Measurements from ENCODE around the gene C1QTNF1.

C1QTNF1 gene

DNA sequence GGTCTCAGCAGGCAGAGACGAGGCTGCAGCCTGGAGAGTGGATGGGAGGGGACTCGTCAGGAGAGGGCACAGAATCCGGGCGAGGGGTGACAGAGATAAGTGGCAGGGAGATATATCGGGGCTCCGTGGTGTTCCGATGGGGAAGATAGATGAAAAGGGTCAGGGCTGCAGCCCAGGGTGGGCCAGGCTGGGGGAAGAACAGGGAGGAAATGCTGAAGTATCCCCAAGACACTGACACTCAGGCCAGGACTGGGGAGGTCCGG lies 46.4 kb upstream of the C1QTNF1 start:
- TF ChIP-seq ZFP30 (CRISPR knock-in tag; IDR thresholded peaks at IDR 0.05) (no peak), ZNF565 (CRISPR knock-in tag; conservative IDR thresholded peaks at IDR 0.05; ENCODE audit: low read depth) (no peak), SNAI2 (CRISPR knock-in tag; IDR thresholded peaks at IDR 0.05) (no peak), TOX (CRISPR knock-in tag; IDR thresholded peaks at IDR 0.05; ENCODE audit: borderline replicate concordance) (no peak), ESRRG (CRISPR knock-in tag; IDR thresholded peaks at IDR 0.05) (no peak), ARNTL (CRISPR knock-in tag; IDR thresholded peaks at IDR 0.05; ENCODE audit: borderline replicate concordance, low read depth) (no peak), OSR1 (CRISPR knock-in tag; IDR thresholded peaks at IDR 0.05) (no peak), PPARA (CRISPR knock-in tag; IDR thresholded peaks at IDR 0.05; ENCODE audit: borderline replicate concordance) (no peak), ZC3H10 (CRISPR knock-in tag; IDR thresholded peaks at IDR 0.05) (no peak), RARB (CRISPR knock-in tag; IDR thresholded peaks at IDR 0.05) (no peak), GLIS3 (CRISPR knock-in tag; IDR thresholded peaks at IDR 0.05) (no peak)
- TF ChIP-seq, protein P1, sequence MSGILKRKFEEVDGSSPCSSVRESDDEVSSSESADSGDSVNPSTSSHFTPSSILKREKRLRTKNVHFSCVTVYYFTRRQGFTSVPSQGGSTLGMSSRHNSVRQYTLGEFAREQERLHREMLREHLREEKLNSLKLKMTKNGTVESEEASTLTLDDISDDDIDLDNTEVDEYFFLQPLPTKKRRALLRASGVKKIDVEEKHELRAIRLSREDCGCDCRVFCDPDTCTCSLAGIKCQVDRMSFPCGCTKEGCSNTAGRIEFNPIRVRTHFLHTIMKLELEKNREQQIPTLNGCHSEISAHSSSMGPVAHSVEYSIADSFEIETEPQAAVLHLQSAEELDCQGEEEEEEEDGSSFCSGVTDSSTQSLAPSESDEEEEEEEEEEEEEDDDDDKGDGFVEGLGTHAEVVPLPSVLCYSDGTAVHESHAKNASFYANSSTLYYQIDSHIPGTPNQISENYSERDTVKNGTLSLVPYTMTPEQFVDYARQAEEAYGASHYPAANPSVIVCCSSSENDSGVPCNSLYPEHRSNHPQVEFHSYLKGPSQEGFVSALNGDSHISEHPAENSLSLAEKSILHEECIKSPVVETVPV (CRISPR knock-in tag; IDR thresholded peaks at IDR 0.05) = no peak
- TF ChIP-seq, protein P2, sequence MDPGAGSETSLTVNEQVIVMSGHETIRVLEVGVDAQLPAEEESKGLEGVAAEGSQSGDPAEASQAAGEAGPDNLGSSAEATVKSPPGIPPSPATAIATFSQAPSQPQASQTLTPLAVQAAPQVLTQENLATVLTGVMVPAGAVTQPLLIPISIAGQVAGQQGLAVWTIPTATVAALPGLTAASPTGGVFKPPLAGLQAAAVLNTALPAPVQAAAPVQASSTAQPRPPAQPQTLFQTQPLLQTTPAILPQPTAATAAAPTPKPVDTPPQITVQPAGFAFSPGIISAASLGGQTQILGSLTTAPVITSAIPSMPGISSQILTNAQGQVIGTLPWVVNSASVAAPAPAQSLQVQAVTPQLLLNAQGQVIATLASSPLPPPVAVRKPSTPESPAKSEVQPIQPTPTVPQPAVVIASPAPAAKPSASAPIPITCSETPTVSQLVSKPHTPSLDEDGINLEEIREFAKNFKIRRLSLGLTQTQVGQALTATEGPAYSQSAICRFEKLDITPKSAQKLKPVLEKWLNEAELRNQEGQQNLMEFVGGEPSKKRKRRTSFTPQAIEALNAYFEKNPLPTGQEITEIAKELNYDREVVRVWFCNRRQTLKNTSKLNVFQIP (CRISPR knock-in tag; IDR thresholded peaks at IDR 0.05; ENCODE audit: borderline replicate concordance, low read depth) = no peak
- no peak for ATAC-seq

DNA sequence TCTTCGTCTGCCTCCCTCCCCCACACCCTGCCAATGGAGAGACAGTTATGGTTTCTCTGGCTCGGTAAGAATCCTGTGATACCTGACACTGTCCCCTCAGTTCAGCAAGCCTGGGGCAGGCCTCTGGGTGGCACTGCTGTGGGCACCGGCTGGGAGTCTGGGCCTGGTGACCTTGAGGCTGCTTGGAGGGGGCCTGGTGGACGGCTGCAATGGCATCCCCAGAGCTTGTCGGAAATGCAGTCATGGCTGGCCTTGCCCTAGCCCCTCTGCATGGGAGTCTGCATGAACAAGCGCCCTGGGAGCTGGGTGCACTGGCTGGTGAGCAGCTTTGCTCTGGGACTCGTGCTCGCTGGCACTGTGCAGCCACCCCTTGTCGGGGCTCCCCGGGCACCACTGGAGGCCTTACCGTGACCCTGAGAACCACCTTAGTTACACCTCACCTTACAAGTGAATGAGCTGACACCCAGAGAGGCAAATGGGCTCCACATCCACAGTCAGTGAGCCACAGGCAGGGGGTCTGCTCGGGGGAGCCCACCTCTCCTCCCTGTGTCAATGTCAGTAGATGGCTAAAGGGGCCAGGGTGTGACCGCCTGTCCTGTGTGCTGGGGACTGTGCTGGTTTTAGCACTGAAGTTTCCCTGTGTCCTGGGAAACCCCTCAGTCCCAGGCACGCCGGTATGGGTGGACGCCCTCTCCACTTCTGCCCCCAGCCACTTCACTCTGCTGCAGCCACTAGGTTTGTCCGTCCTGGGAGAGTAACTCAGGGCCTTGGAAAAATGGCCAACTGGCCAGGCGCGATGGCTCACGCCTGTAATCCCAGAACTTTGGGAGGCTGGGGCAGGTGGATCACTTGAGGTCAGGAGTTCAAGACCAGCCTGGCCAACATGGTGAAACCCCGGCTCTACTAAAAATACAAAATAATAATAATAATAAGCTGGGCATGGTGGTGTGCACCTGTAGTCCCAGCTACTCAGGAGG lies 45.7 kb upstream of the C1QTNF1 start:
- TF ChIP-seq SNAI2 (CRISPR knock-in tag; IDR thresholded peaks at IDR 0.05) (no peak), ARNTL (CRISPR knock-in tag; IDR thresholded peaks at IDR 0.05; ENCODE audit: borderline replicate concordance, low read depth) (no peak), CSDC2 (CRISPR knock-in tag; IDR thresholded peaks at IDR 0.05) (no peak), ZFP30 (CRISPR knock-in tag; IDR thresholded peaks at IDR 0.05) (no peak), PPARA (CRISPR knock-in tag; IDR thresholded peaks at IDR 0.05; ENCODE audit: borderline replicate concordance) (no peak), GLIS3 (CRISPR knock-in tag; IDR thresholded peaks at IDR 0.05) (no peak), ZFP3 (CRISPR knock-in tag; IDR thresholded peaks at IDR 0.05) (no peak), RARB (CRISPR knock-in tag; IDR thresholded peaks at IDR 0.05) (no peak), BACH2 (CRISPR knock-in tag; IDR thresholded peaks at IDR 0.05; ENCODE audit: borderline replicate concordance) (no peak), OSR1 (CRISPR knock-in tag; IDR thresholded peaks at IDR 0.05) (no peak), ISL1 (CRISPR knock-in tag; IDR thresholded peaks at IDR 0.05) (no peak), ZNF70 (CRISPR knock-in tag; IDR thresholded peaks at IDR 0.05) (no peak), TCF4 (CRISPR knock-in tag; IDR thresholded peaks at IDR 0.05; ENCODE audit: borderline replicate concordance) (no peak)
- TF ChIP-seq, protein P3, sequence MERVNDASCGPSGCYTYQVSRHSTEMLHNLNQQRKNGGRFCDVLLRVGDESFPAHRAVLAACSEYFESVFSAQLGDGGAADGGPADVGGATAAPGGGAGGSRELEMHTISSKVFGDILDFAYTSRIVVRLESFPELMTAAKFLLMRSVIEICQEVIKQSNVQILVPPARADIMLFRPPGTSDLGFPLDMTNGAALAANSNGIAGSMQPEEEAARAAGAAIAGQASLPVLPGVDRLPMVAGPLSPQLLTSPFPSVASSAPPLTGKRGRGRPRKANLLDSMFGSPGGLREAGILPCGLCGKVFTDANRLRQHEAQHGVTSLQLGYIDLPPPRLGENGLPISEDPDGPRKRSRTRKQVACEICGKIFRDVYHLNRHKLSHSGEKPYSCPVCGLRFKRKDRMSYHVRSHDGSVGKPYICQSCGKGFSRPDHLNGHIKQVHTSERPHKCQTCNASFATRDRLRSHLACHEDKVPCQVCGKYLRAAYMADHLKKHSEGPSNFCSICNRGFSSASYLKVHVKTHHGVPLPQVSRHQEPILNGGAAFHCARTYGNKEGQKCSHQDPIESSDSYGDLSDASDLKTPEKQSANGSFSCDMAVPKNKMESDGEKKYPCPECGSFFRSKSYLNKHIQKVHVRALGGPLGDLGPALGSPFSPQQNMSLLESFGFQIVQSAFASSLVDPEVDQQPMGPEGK (CRISPR knock-in tag; IDR thresholded peaks at IDR 0.05; ENCODE audit: borderline replicate concordance) = no peak
- TF ChIP-seq, protein P1 (CRISPR knock-in tag; IDR thresholded peaks at IDR 0.05) = no peak
- TF ChIP-seq, protein P2 (CRISPR knock-in tag; IDR thresholded peaks at IDR 0.05; ENCODE audit: borderline replicate concordance, low read depth) = no peak
- TF ChIP-seq, protein P4, sequence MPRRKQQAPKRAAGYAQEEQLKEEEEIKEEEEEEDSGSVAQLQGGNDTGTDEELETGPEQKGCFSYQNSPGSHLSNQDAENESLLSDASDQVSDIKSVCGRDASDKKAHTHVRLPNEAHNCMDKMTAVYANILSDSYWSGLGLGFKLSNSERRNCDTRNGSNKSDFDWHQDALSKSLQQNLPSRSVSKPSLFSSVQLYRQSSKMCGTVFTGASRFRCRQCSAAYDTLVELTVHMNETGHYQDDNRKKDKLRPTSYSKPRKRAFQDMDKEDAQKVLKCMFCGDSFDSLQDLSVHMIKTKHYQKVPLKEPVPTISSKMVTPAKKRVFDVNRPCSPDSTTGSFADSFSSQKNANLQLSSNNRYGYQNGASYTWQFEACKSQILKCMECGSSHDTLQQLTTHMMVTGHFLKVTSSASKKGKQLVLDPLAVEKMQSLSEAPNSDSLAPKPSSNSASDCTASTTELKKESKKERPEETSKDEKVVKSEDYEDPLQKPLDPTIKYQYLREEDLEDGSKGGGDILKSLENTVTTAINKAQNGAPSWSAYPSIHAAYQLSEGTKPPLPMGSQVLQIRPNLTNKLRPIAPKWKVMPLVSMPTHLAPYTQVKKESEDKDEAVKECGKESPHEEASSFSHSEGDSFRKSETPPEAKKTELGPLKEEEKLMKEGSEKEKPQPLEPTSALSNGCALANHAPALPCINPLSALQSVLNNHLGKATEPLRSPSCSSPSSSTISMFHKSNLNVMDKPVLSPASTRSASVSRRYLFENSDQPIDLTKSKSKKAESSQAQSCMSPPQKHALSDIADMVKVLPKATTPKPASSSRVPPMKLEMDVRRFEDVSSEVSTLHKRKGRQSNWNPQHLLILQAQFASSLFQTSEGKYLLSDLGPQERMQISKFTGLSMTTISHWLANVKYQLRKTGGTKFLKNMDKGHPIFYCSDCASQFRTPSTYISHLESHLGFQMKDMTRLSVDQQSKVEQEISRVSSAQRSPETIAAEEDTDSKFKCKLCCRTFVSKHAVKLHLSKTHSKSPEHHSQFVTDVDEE (CRISPR knock-in tag; IDR thresholded peaks at IDR 0.05) = no peak
- peak; percentile 18 for ATAC-seq

Measured in SK-N-SH treated with all-trans-retinoic acid at 6 μM for 48 hours (cell line).